ENCODE results near the gene STRN. TPM values are rescaled to one million over a fixed set of nuclear protein-coding genes. Genes with fewer than 3 reads are reported as not detected.

The STRN gene
- total and polyA plus RNA-seq, 9 of the 15 experiments (the other 6 are each of a cell fraction or from before 2014, with no cell fraction given) = 1.3 to 31.2 (median 20.0) TPM

- TF ChIP-seq MGA (IDR thresholded peaks at IDR 0.05) (peak; percentile 93), RBM34 (IDR thresholded peaks at IDR 0.05; ENCODE audit: borderline replicate concordance, insufficient read depth, low read length) (no peak), LCOR (CRISPR knock-in tag; IDR thresholded peaks at IDR 0.05) (no peak), ARNT (IDR thresholded peaks at IDR 0.05) (peak in 1 of 2 experiments; percentile 34; a peak in 1 of 4 replicates), PRMT5 (CRISPR knock-in tag; IDR thresholded peaks at IDR 0.05) (no peak), HDGF (IDR thresholded peaks at IDR 0.05) (no peak), ETS1 (conservative IDR thresholded peaks at IDR 0.05; ENCODE audit: control insufficient read depth, low read depth, low read length) (peak; percentile 97), ZNF165 (CRISPR knock-in tag; IDR thresholded peaks at IDR 0.05; ENCODE audit: borderline replicate concordance) (no peak), GTF2A2 (tag; IDR thresholded peaks at IDR 0.05) (no peak), STAT5A (IDR thresholded peaks at IDR 0.05; ENCODE audit: borderline replicate concordance, low read length) (no peak; the same call in 1 of the 2 replicates), NR2C2 (CRISPR knock-in tag; IDR thresholded peaks at IDR 0.05) (no peak; the same call in none of the 2 replicates), NR2C2 (tag; IDR thresholded peaks at IDR 0.05) (peak; percentile 90)
Measured at GRCh38 chr2:36966370-36967235, at the start of gene STRN (continued).

All from K562 (cell line).